B cell (primary cell): ENCODE results near the gene UNC13C. TPM values are rescaled to one million over a fixed set of nuclear protein-coding genes. Genes with fewer than 3 reads are reported as not detected.

Source experiments
- ATAC-seq: fragments of 200-7000 bp; cut with Tn5 transposase; one replicate; pipeline ENCODE4 v1.10.0; 2021; ENCODE audit warnings: low read depth, mild to moderate bottlenecking, moderate number of reproducible peaks, moderate library complexity
- CTCF ChIA-PET: fragments of 350-600 bp; sonication (Branson Sonifier 250); formaldehyde crosslinking; loops from one replicate; lab custom pipeline; 2021; ENCODE audit warnings: antibody characterized with exemption, inconsistent platforms; lab: Charles Lee
- POLR2A ChIA-PET: fragments of 350-600 bp; sonication (Branson Sonifier 250); formaldehyde crosslinking; loops from one replicate; lab custom pipeline; 2021; ENCODE audit warnings: antibody characterized with exemption; lab: Charles Lee
- DNase-seq: peaks from one replicate; pipeline ENCODE4 v3.0.0; 2013
- H2AFZ ChIP-seq: 2 replicates; pipeline ENCODE4 v1.6.1; 2012; ENCODE audit warnings: mild to moderate bottlenecking, low read depth, low read length; ENCODE audit not compliant: insufficient read depth, poor library complexity, severe bottlenecking
- H3K27ac ChIP-seq, 2 donors: 1 replicate in 1 of 2; 2 replicates in 1 of 2; pipeline ENCODE4 v1.5.1; 2012 to 2013; ENCODE audit warnings: low read length in 2 of 2, mild to moderate bottlenecking in 2 of 2, moderate library complexity in 1 of 2
- H3K27me3 ChIP-seq, 4 experiments: fragments of 200-600 bp in 1 of 4; sonication (generic) in 1 of 4; replicated peaks in 1 of 4; 1 replicate in 2 of 4; 2 replicates in 2 of 4; pipeline versions ENCODE4 v1.6.1 to v1.7.0; 2013 to 2016; ENCODE audit warnings: low read length in 3 of 4, mild to moderate bottlenecking in 2 of 4, mixed read lengths in 1 of 4, moderate library complexity in 1 of 4; ENCODE audit not compliant: insufficient read depth in 4 of 4, control insufficient read depth in 3 of 4; ENCODE audit errors: control extremely low read depth in 1 of 4
- H3K36me3 ChIP-seq, 2 experiments: replicated peaks in 1 of 2; 1 replicate in 1 of 2; 2 replicates in 1 of 2; pipeline versions ENCODE4 v1.6.1 to v1.7.1; 2013; ENCODE audit warnings: low read length in 1 of 2; ENCODE audit not compliant: insufficient read depth in 2 of 2, control insufficient read depth in 1 of 2; ENCODE audit errors: control extremely low read depth in 1 of 2, extremely low read depth in 1 of 2
- H3K4me1 ChIP-seq, 2 donors: fragments of 200-600 bp in 1 of 2; sonication (generic) in 1 of 2; 1 replicate in 1 of 2; 2 replicates in 1 of 2; pipeline versions ENCODE4 v1.5.1 to v1.6.1; 2013 to 2017; ENCODE audit warnings: low read length in 2 of 2; ENCODE audit not compliant: control insufficient read depth in 2 of 2, insufficient read depth in 2 of 2
- H3K4me2 ChIP-seq: replicated peaks from 2 replicates; pipeline ENCODE3; 2012; ENCODE audit warnings: mild to moderate bottlenecking, low read depth, low read length; ENCODE audit not compliant: poor library complexity, severe bottlenecking
- H3K4me3 ChIP-seq, 5 experiments: fragments of 200-600 bp in 1 of 5; sonication (generic) in 1 of 5; 1 replicate in 3 of 5; 2 replicates in 2 of 5; pipeline versions ENCODE4 v1.5.1 to v1.7.0; 2011 to 2016; ENCODE audit warnings: low read length in 4 of 5, mild to moderate bottlenecking in 4 of 5, low read depth in 2 of 5, control low read depth in 1 of 5, moderate library complexity in 1 of 5; ENCODE audit not compliant: insufficient read depth in 1 of 5; ENCODE audit errors: control extremely low read depth in 1 of 5, extremely low read depth in 1 of 5
- H3K79me2 ChIP-seq: fragments of 200-600 bp; sonication (generic); one replicate; pipeline ENCODE4 v1.6.0; 2016; ENCODE audit warnings: low read length; ENCODE audit not compliant: control insufficient read depth, insufficient read depth
- H3K9ac ChIP-seq: fragments of 200-600 bp; sonication (generic); 2 replicates; pipeline ENCODE4 v1.6.1; 2017; ENCODE audit warnings: mild to moderate bottlenecking, low read length, moderate library complexity
- H3K9me3 ChIP-seq, 3 donors: one replicate each; pipeline versions ENCODE4 v1.6.1 to v1.7.1; 2013; ENCODE audit warnings: low read length in 2 of 3; ENCODE audit not compliant: control insufficient read depth in 2 of 3, insufficient read depth in 1 of 3; ENCODE audit errors: control extremely low read depth in 1 of 3
- H4K20me1 ChIP-seq: 2 replicates; pipeline ENCODE4 v1.6.0; 2012; ENCODE audit warnings: mild to moderate bottlenecking, low read length; ENCODE audit not compliant: insufficient read depth, control insufficient read depth, poor library complexity, severe bottlenecking
- H3K27ac Mint-ChIP-seq: one replicate; pipeline ENCODE4 v1.8.0; 2021; ENCODE audit warnings: mixed read lengths
- H3K27me3 Mint-ChIP-seq: one replicate; pipeline ENCODE4 v1.8.0; 2021; ENCODE audit warnings: mixed read lengths
- H3K4me1 Mint-ChIP-seq: one replicate; pipeline ENCODE4 v1.8.0; 2021; ENCODE audit warnings: mixed read lengths
- H3K4me3 Mint-ChIP-seq: one replicate; pipeline ENCODE4 v1.8.0; 2021; ENCODE audit warnings: mixed read lengths
- H3K9me3 Mint-ChIP-seq: one replicate; pipeline ENCODE4 v1.8.0; 2022; ENCODE audit warnings: mixed read lengths; ENCODE audit not compliant: insufficient read depth
- EZH2 ChIP-seq: IDR thresholded peaks from 2 replicates; pipeline ENCODE4 v1.6.1; 2012; ENCODE audit warnings: borderline replicate concordance, low read depth, mild to moderate bottlenecking, moderate library complexity, low read length; ENCODE audit not compliant: insufficient read depth, poor library complexity, severe bottlenecking
- WGBS: methylation state at CpG from one replicate; pipeline ENCODE4 v1.1.5; 2013; ENCODE audit warnings: missing lambda C conversion rate; ENCODE audit not compliant: insufficient coverage; 5-methylcytosine and 5-hydroxymethylcytosine counted together
- intact Hi-C: fragments of 100-400 bp; cut with micrococcal nuclease; formaldehyde crosslinking; loops from one replicate; pipeline ENCODE4 v1.10.0; 2022
- polyA plus RNA-seq: library from polyadenylated mRNA; depleted of rRNA; stranded (reverse); fragments of >200 nt; gene quantifications from 2 replicates; pipeline ENCODE4 v1.2.3, GENCODE V29; 2012
- total RNA-seq, 2 donors: library from RNA; stranded (reverse); fragments of 120-200 nt in 1 of 2; gene quantifications; 1 replicate in 1 of 2; 2 replicates in 1 of 2; pipeline versions ENCODE4 v1.2.3 to v1.2.4, GENCODE V29; 2013 to 2022
- TF ChIP-seq, protein P1 (sequence below): fragments of 200-600 bp; IDR thresholded peaks from one replicate; pipeline ENCODE4 v1.8.0; 2022; ENCODE audit warnings: antibody characterized with exemption, mild to moderate bottlenecking

Gene UNC13C
- total and polyA plus RNA-seq, 2 donors (not counting 1 experiment from before 2014, with no cell fraction given) = not detected

DNA sequence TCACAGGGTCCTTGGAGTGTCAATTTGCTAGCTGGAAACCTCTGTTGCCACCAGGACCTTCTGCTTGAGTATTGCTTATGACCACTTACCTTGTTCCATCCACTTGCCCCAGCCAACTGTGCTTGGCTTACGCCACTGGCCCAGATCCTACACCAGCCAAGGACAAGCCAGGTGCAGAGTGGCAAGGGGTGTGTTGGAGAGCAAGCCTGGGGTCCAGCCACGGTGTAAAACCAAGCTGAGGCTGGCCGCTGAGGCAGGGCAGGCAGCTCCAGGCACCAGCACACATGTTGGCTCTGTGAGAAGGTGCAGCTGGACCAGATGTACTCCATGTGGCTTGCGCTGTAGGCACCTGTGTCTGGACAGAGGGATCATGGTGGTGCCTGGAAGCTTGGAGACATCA is 248.2 kb downstream of the UNC13C start:
- no peak overlapping the region for H3K4me2 ChIP-seq
- no peak overlapping the region for H2AFZ ChIP-seq
- no peak overlapping the region for H3K9ac ChIP-seq
- ChIA-PET POLR2A (no interaction called here), CTCF (no interaction called here)
- TF ChIP-seq EZH2 = no peak
- TF ChIP-seq, protein P1, sequence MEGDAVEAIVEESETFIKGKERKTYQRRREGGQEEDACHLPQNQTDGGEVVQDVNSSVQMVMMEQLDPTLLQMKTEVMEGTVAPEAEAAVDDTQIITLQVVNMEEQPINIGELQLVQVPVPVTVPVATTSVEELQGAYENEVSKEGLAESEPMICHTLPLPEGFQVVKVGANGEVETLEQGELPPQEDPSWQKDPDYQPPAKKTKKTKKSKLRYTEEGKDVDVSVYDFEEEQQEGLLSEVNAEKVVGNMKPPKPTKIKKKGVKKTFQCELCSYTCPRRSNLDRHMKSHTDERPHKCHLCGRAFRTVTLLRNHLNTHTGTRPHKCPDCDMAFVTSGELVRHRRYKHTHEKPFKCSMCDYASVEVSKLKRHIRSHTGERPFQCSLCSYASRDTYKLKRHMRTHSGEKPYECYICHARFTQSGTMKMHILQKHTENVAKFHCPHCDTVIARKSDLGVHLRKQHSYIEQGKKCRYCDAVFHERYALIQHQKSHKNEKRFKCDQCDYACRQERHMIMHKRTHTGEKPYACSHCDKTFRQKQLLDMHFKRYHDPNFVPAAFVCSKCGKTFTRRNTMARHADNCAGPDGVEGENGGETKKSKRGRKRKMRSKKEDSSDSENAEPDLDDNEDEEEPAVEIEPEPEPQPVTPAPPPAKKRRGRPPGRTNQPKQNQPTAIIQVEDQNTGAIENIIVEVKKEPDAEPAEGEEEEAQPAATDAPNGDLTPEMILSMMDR = no peak
- H4K20me1 ChIP-seq = no peaks in the 10 kb centered on the region
- no peaks in the 10 kb centered on the region for H3K36me3 ChIP-seq
- ATAC-seq (no peak), DNase-seq (no peak)
- no peaks in the 10 kb centered on the region for H3K27me3 ChIP-seq
- Mint-ChIP-seq H3K4me1 (no peaks in the 10 kb centered on the region), H3K27ac (no peak overlapping the region), H3K27me3 (no peaks in the 10 kb centered on the region), H3K4me3 (no peak overlapping the region), H3K9me3 (peaks cover 2% of the 10 kb centered on the region)
- H3K4me3 ChIP-seq = no peak overlapping the region
- intact Hi-C loops = no loop called here
- no peaks in the 10 kb centered on the region for H3K79me2 ChIP-seq
- H3K4me1 ChIP-seq = no peaks in the 10 kb centered on the region
- H3K9me3 ChIP-seq = peaks cover 0 to 20% (median 0%) of the 10 kb centered on the region in 3 donors
- WGBS = 86% methylated on average over 3 of the region's 4 CpGs
- no peak overlapping the region for H3K27ac ChIP-seq

DNA sequence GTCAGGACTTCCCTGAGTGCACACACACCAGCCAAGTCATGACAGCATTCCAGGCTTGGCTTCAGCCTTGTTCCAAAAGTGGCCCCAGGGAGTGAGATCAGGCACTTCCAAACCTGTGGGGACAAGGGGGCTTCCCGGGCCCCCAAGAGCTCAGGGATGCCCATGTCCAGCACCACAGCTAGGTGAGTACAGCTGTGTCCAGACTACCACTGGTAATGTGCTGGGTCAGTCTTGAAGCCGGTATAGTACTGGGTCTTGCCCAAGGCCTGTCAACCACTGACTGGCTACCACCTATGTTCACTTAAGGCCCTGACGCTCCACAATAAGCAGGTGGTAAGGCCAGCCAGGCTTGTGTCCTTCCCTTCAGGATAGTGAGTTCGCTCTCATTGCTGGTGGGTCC is 249.3 kb downstream of the UNC13C start:
- Histone ChIP-seq H3K4me1 (no peaks in the 10 kb centered on the region), H3K36me3 (no peaks in the 10 kb centered on the region), H3K9ac (no peak overlapping the region), H3K27me3 (no peaks in the 10 kb centered on the region), H3K4me2 (no peak overlapping the region), H4K20me1 (no peaks in the 10 kb centered on the region), H3K9me3 (peaks cover 0 to 20% (median 0%) of the 10 kb centered on the region in 3 donors), H3K27ac (no peak overlapping the region), H3K79me2 (no peaks in the 10 kb centered on the region), H2AFZ (no peak overlapping the region), H3K4me3 (no peak overlapping the region)
- no peak overlapping the region for H3K4me3 Mint-ChIP-seq
- H3K27ac Mint-ChIP-seq = no peak overlapping the region
- 91% methylated on average over 4 of the region's 4 CpGs for WGBS
- DNase-seq (no peak), ATAC-seq (no peak)
- intact Hi-C loops = no loop called here
- POLR2A ChIA-PET = no interaction called here
- no peaks in the 10 kb centered on the region for H3K4me1 Mint-ChIP-seq
- TF ChIP-seq EZH2 = no peak
- TF ChIP-seq, protein P1 = no peak
- H3K27me3 Mint-ChIP-seq = no peaks in the 10 kb centered on the region
- peaks cover 2% of the 10 kb centered on the region for H3K9me3 Mint-ChIP-seq
- CTCF ChIA-PET = no interaction called here
